HEK293T (cell line): ENCODE results near the gene MT3.

Source experiments
- CTBP1 ChIP-seq: fragments of 450-650 bp; IDR thresholded peaks from 2 replicates; pipeline ENCODE4 v1.6.1; 2016; ENCODE audit warnings: borderline replicate concordance
- FOXA1 ChIP-seq: fragments of 450-650 bp; IDR thresholded peaks from 2 replicates; pipeline ENCODE4 v1.6.1; 2016; ENCODE audit warnings: mild to moderate bottlenecking
- FOXK2 ChIP-seq: fragments of 450-650 bp; IDR thresholded peaks from 2 replicates; pipeline ENCODE4 v1.6.1; 2016; ENCODE audit warnings: mild to moderate bottlenecking
- FOXM1 ChIP-seq: fragments of 450-650 bp; IDR thresholded peaks from 2 replicates; pipeline ENCODE4 v1.6.1; 2017; ENCODE audit warnings: mild to moderate bottlenecking, borderline replicate concordance
- L3MBTL2 ChIP-seq: fragments of 450-650 bp; conservative IDR thresholded peaks from 2 replicates; pipeline ENCODE4 v1.6.1; 2016; ENCODE audit warnings: mild to moderate bottlenecking
- PKNOX1 ChIP-seq: fragments of 450-650 bp; IDR thresholded peaks from 2 replicates; pipeline ENCODE4 v1.6.1; 2016
- SP1 ChIP-seq: fragments of 450-650 bp; IDR thresholded peaks from 2 replicates; pipeline ENCODE4 v1.6.1; 2017
- SUZ12 ChIP-seq: fragments of 450-650 bp; IDR thresholded peaks from 2 replicates; pipeline ENCODE4 v1.6.1; 2016; ENCODE audit warnings: mild to moderate bottlenecking
- ZNF384 ChIP-seq: fragments of 450-650 bp; IDR thresholded peaks from 2 replicates; pipeline ENCODE4 v1.6.1; 2016

- TF ChIP-seq SUZ12 (no peak), FOXK2 (no peak), FOXA1 (no peak), SP1 (no peak), ZNF384 (no peak), CTBP1 (no peak), PKNOX1 (no peak), FOXM1 (no peak), L3MBTL2 (no peak)
Measured at GRCh38 chr16:56615353-56615752, 26.0 kb downstream of the MT3 start.
